Central memory CD8-positive, alpha-beta T cell (primary cell): ENCODE results near the gene FBH1.

Experiments used
- ATAC-seq: fragments of 150-1000 bp; cut with Tn5 transposase; replicated peaks from 2 replicates; pipeline ENCODE4 v1.10.0; 2022; ENCODE audit warnings: mild to moderate bottlenecking, moderate FRiP score, moderate number of reproducible peaks; ENCODE audit not compliant: poor library complexity, severe bottlenecking; ENCODE audit errors: extremely low read depth
- DNase-seq, 2 donors: peaks; one replicate each; pipeline ENCODE4 v3.0.0; 2021; ENCODE audit warnings: low spot score in 2 of 2
- H3K27ac Mint-ChIP-seq: one replicate; pipeline ENCODE4 v1.8.0; 2022; ENCODE audit warnings: low read depth, mild to moderate bottlenecking, moderate library complexity, mixed read lengths
- H3K27me3 Mint-ChIP-seq: one replicate; pipeline ENCODE4 v1.8.0; 2022; ENCODE audit warnings: mixed read lengths
- H3K36me3 Mint-ChIP-seq: one replicate; pipeline ENCODE4 v1.8.0; 2022; ENCODE audit warnings: mild to moderate bottlenecking, moderate library complexity, mixed read lengths; ENCODE audit not compliant: insufficient read depth
- H3K4me1 Mint-ChIP-seq: one replicate; pipeline ENCODE4 v1.8.0; 2022; ENCODE audit warnings: mixed read lengths
- H3K4me3 Mint-ChIP-seq: one replicate; pipeline ENCODE4 v1.8.0; 2022; ENCODE audit warnings: mild to moderate bottlenecking, moderate library complexity, mixed read lengths
- H3K9me3 Mint-ChIP-seq: one replicate; pipeline ENCODE4 v1.8.0; 2022; ENCODE audit warnings: mixed read lengths

Gene FBH1

GRCh38 chr10:5948208-5948585 is 58.2 kb downstream of the FBH1 start:
- H3K36me3 Mint-ChIP-seq, result peaks cover 6% of the 10 kb centered on the region
- no peaks in the 10 kb centered on the region for H3K9me3 Mint-ChIP-seq
- no peak overlapping the region for H3K4me3 Mint-ChIP-seq
- no peak for ATAC-seq
- no peak overlapping the region for H3K27ac Mint-ChIP-seq
- DNase-seq, result no peak
- peaks cover 9% of the 10 kb centered on the region for H3K4me1 Mint-ChIP-seq
- peaks cover 7% of the 10 kb centered on the region for H3K27me3 Mint-ChIP-seq

DNA sequence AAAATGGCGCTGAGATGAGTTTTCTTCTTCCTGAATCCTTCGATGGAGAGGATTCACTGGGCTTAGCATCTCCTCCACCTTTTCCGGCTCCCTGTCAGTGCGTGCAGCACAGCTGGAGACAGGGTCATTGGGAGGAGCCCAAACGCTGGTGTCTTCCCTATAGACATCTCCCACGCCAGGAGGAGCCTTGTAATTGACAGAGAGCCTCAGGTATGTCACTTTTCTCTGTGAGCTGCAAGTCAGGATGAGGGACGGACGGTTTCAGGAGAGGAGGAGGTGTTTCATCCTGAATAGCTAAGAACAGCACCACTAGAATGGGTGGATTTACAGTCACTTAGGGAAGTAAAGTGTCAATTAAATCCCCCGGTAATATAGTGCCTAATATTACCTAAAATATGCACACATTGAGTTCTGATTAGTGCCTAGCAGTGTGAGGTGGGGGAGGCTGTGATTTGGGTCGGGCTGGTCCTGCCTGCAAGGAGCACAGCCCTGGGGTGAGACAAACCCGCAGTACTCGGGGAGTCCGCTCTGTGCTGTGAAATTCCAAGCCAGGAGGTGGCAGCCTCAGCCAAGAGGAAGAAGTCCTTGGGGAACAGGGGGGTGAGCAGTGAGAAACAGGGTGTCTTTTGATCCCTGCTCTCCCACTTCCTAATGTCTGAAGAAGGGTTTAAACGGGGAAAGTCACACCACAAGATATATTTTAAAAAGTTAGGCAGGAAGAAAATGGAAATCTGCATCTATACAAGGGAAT is 59.1 kb downstream of the FBH1 start:
- no peak overlapping the region for H3K4me3 Mint-ChIP-seq
- no peaks in the 10 kb centered on the region for H3K27me3 Mint-ChIP-seq
- no peak overlapping the region for H3K27ac Mint-ChIP-seq
- DNase-seq (no peak), ATAC-seq (no peak)
- H3K36me3 Mint-ChIP-seq, result peaks cover 9% of the 10 kb centered on the region
- no peaks in the 10 kb centered on the region for H3K9me3 Mint-ChIP-seq
- H3K4me1 Mint-ChIP-seq, result peaks cover 9% of the 10 kb centered on the region

GRCh38 chr10:5951167-5951711 is 61.2 kb downstream of the FBH1 start:
- ATAC-seq (no peak), DNase-seq (no peak)
- no peaks in the 10 kb centered on the region for H3K9me3 Mint-ChIP-seq
- H3K4me3 Mint-ChIP-seq, result no peak overlapping the region
- no peaks in the 10 kb centered on the region for H3K4me1 Mint-ChIP-seq
- H3K27me3 Mint-ChIP-seq, result no peaks in the 10 kb centered on the region
- H3K27ac Mint-ChIP-seq, result no peak overlapping the region
- H3K36me3 Mint-ChIP-seq, result peaks cover 14% of the 10 kb centered on the region

- no peaks in the 10 kb centered on the region for H3K4me1 Mint-ChIP-seq
- peaks cover 15% of the 10 kb centered on the region for H3K36me3 Mint-ChIP-seq
- DNase-seq (no peak), ATAC-seq (no peak)
- H3K27me3 Mint-ChIP-seq, result no peaks in the 10 kb centered on the region
- H3K4me3 Mint-ChIP-seq, result no peak overlapping the region
- H3K27ac Mint-ChIP-seq, result no peak overlapping the region
- no peaks in the 10 kb centered on the region for H3K9me3 Mint-ChIP-seq
Observed at GRCh38 chr10:5951721-5952407, 61.8 kb downstream of the FBH1 start.

- H3K4me1 Mint-ChIP-seq, result no peaks in the 10 kb centered on the region
- no peak overlapping the region for H3K4me3 Mint-ChIP-seq
- DNase-seq, result no peak
- H3K27ac Mint-ChIP-seq, result no peak overlapping the region
- no peaks in the 10 kb centered on the region for H3K9me3 Mint-ChIP-seq
- peaks cover 21% of the 10 kb centered on the region for H3K36me3 Mint-ChIP-seq
- no peak for ATAC-seq
- no peaks in the 10 kb centered on the region for H3K27me3 Mint-ChIP-seq
Observed at GRCh38 chr10:5952731-5953385, 62.8 kb downstream of the FBH1 start.

DNA sequence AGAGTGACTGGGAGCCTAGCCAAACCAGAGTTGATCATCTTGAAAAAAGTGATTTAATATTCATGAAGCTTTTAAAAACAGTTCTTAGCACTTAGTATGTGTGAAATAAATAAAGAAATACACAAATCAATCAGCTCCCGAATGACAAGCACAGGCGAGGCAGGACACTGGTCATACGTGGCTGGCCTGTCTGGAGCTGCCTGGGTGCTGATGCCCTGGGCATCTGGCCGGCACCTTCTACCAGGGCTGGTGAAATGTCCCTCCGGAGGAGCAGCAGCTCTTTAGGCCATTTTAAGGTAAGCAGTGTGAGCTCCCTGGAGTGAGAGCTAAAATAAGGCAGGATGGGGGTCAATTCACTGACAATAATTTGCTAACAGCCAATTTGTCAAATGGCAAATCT is 63.6 kb downstream of the FBH1 start:
- no peak overlapping the region for H3K27ac Mint-ChIP-seq
- no peaks in the 10 kb centered on the region for H3K4me1 Mint-ChIP-seq
- H3K27me3 Mint-ChIP-seq, result no peaks in the 10 kb centered on the region
- no peak for ATAC-seq
- no peaks in the 10 kb centered on the region for H3K9me3 Mint-ChIP-seq
- no peak overlapping the region for H3K4me3 Mint-ChIP-seq
- DNase-seq, result no peak
- peaks cover 22% of the 10 kb centered on the region for H3K36me3 Mint-ChIP-seq

- H3K4me1 Mint-ChIP-seq, result no peaks in the 10 kb centered on the region
- ATAC-seq (no peak), DNase-seq (no peak)
- peaks cover 26% of the 10 kb centered on the region for H3K36me3 Mint-ChIP-seq
- H3K4me3 Mint-ChIP-seq, result no peak overlapping the region
- H3K27ac Mint-ChIP-seq, result no peak overlapping the region
- no peaks in the 10 kb centered on the region for H3K9me3 Mint-ChIP-seq
- H3K27me3 Mint-ChIP-seq, result no peaks in the 10 kb centered on the region
Observed at GRCh38 chr10:5956146-5956936, 66.3 kb downstream of the FBH1 start.

GRCh38 chr10:5958077-5958476 is 68.0 kb downstream of the FBH1 start:
- no peak overlapping the region for H3K4me3 Mint-ChIP-seq
- H3K27ac Mint-ChIP-seq, result no peak overlapping the region
- H3K4me1 Mint-ChIP-seq, result no peaks in the 10 kb centered on the region
- DNase-seq (no peak), ATAC-seq (no peak)
- H3K27me3 Mint-ChIP-seq, result no peaks in the 10 kb centered on the region
- no peaks in the 10 kb centered on the region for H3K9me3 Mint-ChIP-seq
- peaks cover 21% of the 10 kb centered on the region for H3K36me3 Mint-ChIP-seq

DNA sequence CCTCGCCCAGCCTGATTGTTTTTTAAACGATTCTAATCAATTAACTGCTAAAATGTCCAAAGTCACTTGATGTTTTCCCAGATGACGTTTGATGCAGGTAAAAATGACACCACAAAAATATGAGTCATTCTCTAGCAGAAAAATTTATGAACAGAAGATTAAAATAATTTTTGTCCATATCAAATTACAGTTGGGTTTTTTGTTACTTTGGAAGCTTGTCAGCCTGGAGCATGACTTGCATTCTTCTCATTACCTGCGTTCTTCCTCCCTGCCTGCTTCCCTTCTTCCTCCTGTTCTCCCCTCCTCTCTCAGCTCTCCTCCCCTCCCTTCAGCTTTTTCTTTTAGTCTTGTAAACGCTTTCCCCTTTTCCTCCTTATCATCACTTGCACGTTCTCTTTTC is 68.6 kb downstream of the FBH1 start:
- no peak overlapping the region for H3K4me3 Mint-ChIP-seq
- no peak overlapping the region for H3K27ac Mint-ChIP-seq
- DNase-seq, result no peak
- peaks cover 20% of the 10 kb centered on the region for H3K36me3 Mint-ChIP-seq
- H3K9me3 Mint-ChIP-seq, result no peaks in the 10 kb centered on the region
- no peak for ATAC-seq
- no peaks in the 10 kb centered on the region for H3K4me1 Mint-ChIP-seq
- no peaks in the 10 kb centered on the region for H3K27me3 Mint-ChIP-seq

DNA sequence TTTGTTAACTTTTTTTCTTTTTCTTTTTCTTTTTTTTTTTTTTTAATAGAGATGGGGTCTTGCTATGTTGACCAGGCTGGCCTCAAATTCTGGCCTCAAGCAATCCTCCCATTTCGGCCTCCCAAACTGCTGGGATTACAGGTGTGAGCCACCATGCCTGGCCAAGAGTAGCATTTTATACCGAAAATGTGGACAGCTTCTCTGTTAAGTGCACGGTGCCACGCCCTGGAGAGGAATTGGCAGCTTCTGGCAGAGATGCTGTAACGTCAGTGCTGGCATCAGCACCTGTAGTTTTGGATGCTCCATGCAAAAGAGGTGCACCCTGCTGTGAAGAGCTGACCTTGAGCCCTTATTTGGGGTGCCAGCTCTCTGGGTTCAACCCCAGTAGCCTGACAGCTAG is 69.1 kb downstream of the FBH1 start:
- H3K9me3 Mint-ChIP-seq, result no peaks in the 10 kb centered on the region

DNA sequence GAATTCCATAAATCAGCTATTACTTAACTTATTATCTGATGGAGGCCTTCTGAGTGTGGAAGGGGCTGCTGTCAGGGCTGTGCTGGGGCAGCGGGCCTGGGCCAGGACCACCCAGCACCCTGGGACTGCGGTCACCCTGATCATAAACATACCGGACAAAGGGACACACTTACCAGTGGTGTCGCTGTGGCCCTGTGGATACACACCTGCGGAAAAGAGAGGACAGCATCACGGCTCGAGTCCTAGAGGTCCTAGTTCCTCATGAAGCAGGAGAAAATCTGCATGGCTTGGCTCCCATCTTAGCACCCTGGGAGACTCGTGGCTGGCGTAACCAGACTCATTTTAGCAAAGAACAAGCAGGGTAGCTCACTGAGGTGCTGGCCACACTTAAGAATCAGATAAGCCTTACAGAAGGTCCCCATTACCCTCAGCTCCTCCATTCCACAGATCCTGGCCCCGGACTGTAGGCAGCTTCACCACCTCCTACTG is 69.6 kb downstream of the FBH1 start:
- ATAC-seq (no peak), DNase-seq (no peak)
- H3K4me3 Mint-ChIP-seq, result no peak overlapping the region
- H3K27ac Mint-ChIP-seq, result no peak overlapping the region
- H3K9me3 Mint-ChIP-seq, result no peaks in the 10 kb centered on the region
- H3K4me1 Mint-ChIP-seq, result no peaks in the 10 kb centered on the region
- H3K36me3 Mint-ChIP-seq, result peaks cover 20% of the 10 kb centered on the region
- no peaks in the 10 kb centered on the region for H3K27me3 Mint-ChIP-seq

More for the DNA sequence above, 69.1 kb downstream of the FBH1 start:
- no peak for DNase-seq
- Mint-ChIP-seq H3K27ac (no peak overlapping the region), H3K36me3 (peaks cover 21% of the 10 kb centered on the region), H3K4me1 (no peaks in the 10 kb centered on the region), H3K4me3 (no peak overlapping the region), H3K27me3 (no peaks in the 10 kb centered on the region)
- ATAC-seq, result no peak
